Natural killer cell (primary cell): ENCODE results near the gene RGS21. TPM values are rescaled to one million over a fixed set of nuclear protein-coding genes. Genes with fewer than 3 reads are reported as not detected.

ENCODE experiments used
- ATAC-seq, 3 donors: fragments of 150-1000 bp in 2 of 3; fragments of 200-7000 bp in 1 of 3; cut with Tn5 transposase; 1 replicate in 1 of 3; 2 replicates in 2 of 3; pipeline ENCODE4 v1.10.0; 2021; ENCODE audit warnings: mild to moderate bottlenecking in 2 of 3, moderate library complexity in 2 of 3
- DNase-seq, 2 donors: peaks; one replicate each; pipeline versions ENCODE4 v3.0.0 to v3.0.0-alpha.2; 2013 to 2021; ENCODE audit warnings: mixed read lengths in 1 of 2
- H3K27ac ChIP-seq: one replicate; pipeline ENCODE4 v1.5.1; 2013; ENCODE audit warnings: mild to moderate bottlenecking, low read length
- H3K27me3 ChIP-seq: one replicate; pipeline ENCODE4 v1.6.1; 2013; ENCODE audit warnings: low read length; ENCODE audit not compliant: control insufficient read depth, insufficient read depth
- H3K36me3 ChIP-seq: one replicate; pipeline ENCODE4 v1.6.1; 2013; ENCODE audit warnings: low read length; ENCODE audit not compliant: control insufficient read depth, insufficient read depth
- H3K4me1 ChIP-seq: one replicate; pipeline ENCODE4 v1.6.1; 2013; ENCODE audit warnings: low read length; ENCODE audit not compliant: control insufficient read depth, insufficient read depth
- H3K4me3 ChIP-seq: one replicate; pipeline ENCODE4 v1.5.1; 2013; ENCODE audit warnings: low read length
- H3K9me3 ChIP-seq: one replicate; pipeline ENCODE4 v1.6.1; 2013; ENCODE audit warnings: low read length; ENCODE audit not compliant: control insufficient read depth, insufficient read depth
- H3K27ac Mint-ChIP-seq, 2 donors: one replicate each; pipeline ENCODE4 v1.8.0; 2022; ENCODE audit warnings: mild to moderate bottlenecking in 2 of 2, mixed read lengths in 2 of 2, moderate library complexity in 1 of 2
- H3K27me3 Mint-ChIP-seq, 2 donors: one replicate each; pipeline ENCODE4 v1.8.0; 2022; ENCODE audit warnings: low read depth in 2 of 2, mixed read lengths in 2 of 2
- H3K36me3 Mint-ChIP-seq: one replicate; pipeline ENCODE4 v1.8.0; 2022; ENCODE audit warnings: mixed read lengths
- H3K4me1 Mint-ChIP-seq, 2 donors: one replicate each; pipeline ENCODE4 v1.8.0; 2022; ENCODE audit warnings: mixed read lengths in 2 of 2
- H3K4me3 Mint-ChIP-seq: one replicate; pipeline ENCODE4 v1.8.0; 2022; ENCODE audit warnings: mild to moderate bottlenecking, moderate library complexity, mixed read lengths
- H3K9me3 Mint-ChIP-seq, 2 donors: one replicate each; pipeline ENCODE4 v1.8.0; 2022; ENCODE audit warnings: mixed read lengths in 2 of 2
- WGBS: methylation state at CpG from one replicate; pipeline ENCODE4 v1.1.7; 2013; ENCODE audit warnings: missing lambda C conversion rate; ENCODE audit not compliant: insufficient coverage; 5-methylcytosine and 5-hydroxymethylcytosine counted together
- intact Hi-C: fragments of 100-400 bp; cut with micrococcal nuclease; formaldehyde crosslinking; loops from one replicate; pipeline ENCODE4 v1.14.2; 2022
- total RNA-seq, 4 donors: library from RNA; stranded (reverse); fragments of 120-200 nt in 1 of 4; gene quantifications; one replicate each; pipeline versions ENCODE4 v1.2.3 to v1.2.4, GENCODE V29; 2013 to 2022
- TF ChIP-seq, protein P1 (sequence below): fragments of 200-600 bp; IDR thresholded peaks from one replicate; pipeline ENCODE4 v1.8.0; 2022; ENCODE audit warnings: antibody characterized with exemption

The RGS21 gene
- total RNA-seq, 3 donors from 2014 or later (not counting 1 experiment from before 2014, with no cell fraction given): not detected

DNA sequence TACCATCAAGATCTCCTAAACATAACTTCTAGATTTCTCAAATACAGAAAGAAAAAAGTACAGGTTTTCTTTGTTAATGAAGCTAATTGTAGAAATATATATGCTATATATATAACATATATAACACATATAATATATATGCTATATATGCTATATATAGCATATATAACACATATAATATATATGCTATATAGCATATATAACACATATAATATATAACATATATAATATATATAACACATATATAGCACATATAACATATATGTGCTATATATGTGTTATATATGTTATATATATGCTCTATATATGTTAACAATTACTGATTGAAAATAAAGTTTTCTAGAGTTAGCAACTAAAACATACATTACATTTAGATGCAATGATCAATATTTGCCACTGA is 34.8 kb downstream of the RGS21 start:
- no peak overlapping the region for H3K27ac ChIP-seq
- H3K9me3 ChIP-seq: no peaks in the 10 kb centered on the region
- no peak overlapping the region for H3K4me3 ChIP-seq
- Mint-ChIP-seq H3K9me3 (no peaks in the 10 kb centered on the region), H3K27me3 (no peaks in the 10 kb centered on the region), H3K4me1 (no peaks in the 10 kb centered on the region), H3K27ac (no peak overlapping the region), H3K36me3 (no peaks in the 10 kb centered on the region), H3K4me3 (no peak overlapping the region)
- H3K4me1 ChIP-seq: no peaks in the 10 kb centered on the region
- no peaks in the 10 kb centered on the region for H3K27me3 ChIP-seq
- H3K36me3 ChIP-seq: no peaks in the 10 kb centered on the region
- ATAC-seq: no peak
- intact Hi-C loops: no loop called here
- DNase-seq: no peak
- TF ChIP-seq, protein P1, sequence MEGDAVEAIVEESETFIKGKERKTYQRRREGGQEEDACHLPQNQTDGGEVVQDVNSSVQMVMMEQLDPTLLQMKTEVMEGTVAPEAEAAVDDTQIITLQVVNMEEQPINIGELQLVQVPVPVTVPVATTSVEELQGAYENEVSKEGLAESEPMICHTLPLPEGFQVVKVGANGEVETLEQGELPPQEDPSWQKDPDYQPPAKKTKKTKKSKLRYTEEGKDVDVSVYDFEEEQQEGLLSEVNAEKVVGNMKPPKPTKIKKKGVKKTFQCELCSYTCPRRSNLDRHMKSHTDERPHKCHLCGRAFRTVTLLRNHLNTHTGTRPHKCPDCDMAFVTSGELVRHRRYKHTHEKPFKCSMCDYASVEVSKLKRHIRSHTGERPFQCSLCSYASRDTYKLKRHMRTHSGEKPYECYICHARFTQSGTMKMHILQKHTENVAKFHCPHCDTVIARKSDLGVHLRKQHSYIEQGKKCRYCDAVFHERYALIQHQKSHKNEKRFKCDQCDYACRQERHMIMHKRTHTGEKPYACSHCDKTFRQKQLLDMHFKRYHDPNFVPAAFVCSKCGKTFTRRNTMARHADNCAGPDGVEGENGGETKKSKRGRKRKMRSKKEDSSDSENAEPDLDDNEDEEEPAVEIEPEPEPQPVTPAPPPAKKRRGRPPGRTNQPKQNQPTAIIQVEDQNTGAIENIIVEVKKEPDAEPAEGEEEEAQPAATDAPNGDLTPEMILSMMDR: no peak

DNA sequence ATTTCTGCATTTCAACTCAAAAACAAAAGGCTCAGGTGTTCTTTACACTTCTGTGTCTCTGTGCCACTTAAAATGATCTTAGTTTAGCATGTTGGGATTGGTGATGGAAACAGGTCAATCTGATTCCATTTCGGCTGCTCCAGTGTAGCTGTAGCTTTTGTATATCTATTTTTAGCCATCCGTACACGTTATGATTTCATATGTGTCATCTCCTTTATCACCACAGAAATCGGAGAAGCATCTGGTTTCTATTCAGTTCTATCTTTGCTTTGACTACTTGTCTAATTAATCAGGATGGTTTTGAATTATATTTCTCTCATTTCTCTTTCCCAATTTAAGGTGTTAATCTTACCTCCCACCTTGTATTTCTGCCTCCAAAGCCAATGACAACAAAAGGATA is 41.1 kb downstream of the RGS21 start:
- TF ChIP-seq, protein P1: no peak
- Mint-ChIP-seq H3K4me1 (no peaks in the 10 kb centered on the region), H3K4me3 (no peak overlapping the region), H3K27ac (no peak overlapping the region), H3K9me3 (peaks cover 0 to 3% of the 10 kb centered on the region in 2 donors), H3K36me3 (no peaks in the 10 kb centered on the region), H3K27me3 (no peaks in the 10 kb centered on the region)
- H3K27me3 ChIP-seq: no peaks in the 10 kb centered on the region
- 80% methylated on average over 3 of the region's 4 CpGs for WGBS
- H3K4me3 ChIP-seq: no peak overlapping the region
- ATAC-seq (no peak), DNase-seq (no peak)
- intact Hi-C loops: no loop called here
- no peaks in the 10 kb centered on the region for H3K9me3 ChIP-seq
- no peaks in the 10 kb centered on the region for H3K36me3 ChIP-seq
- no peak overlapping the region for H3K27ac ChIP-seq
- H3K4me1 ChIP-seq: no peaks in the 10 kb centered on the region

GRCh38 chr1:192358402-192358801 is 41.6 kb downstream of the RGS21 start:
- WGBS: 100% methylated on average over 2 of the region's 3 CpGs
- H3K27ac Mint-ChIP-seq: no peak overlapping the region
- ATAC-seq: no peak
- DNase-seq: no peak
- Histone ChIP-seq H3K9me3 (no peaks in the 10 kb centered on the region), H3K4me3 (no peak overlapping the region), H3K4me1 (no peaks in the 10 kb centered on the region), H3K36me3 (no peaks in the 10 kb centered on the region), H3K27me3 (no peaks in the 10 kb centered on the region), H3K27ac (no peak overlapping the region)
- H3K36me3 Mint-ChIP-seq: no peaks in the 10 kb centered on the region
- TF ChIP-seq, protein P1: no peak
- no peaks in the 10 kb centered on the region for H3K27me3 Mint-ChIP-seq
- H3K4me3 Mint-ChIP-seq: no peak overlapping the region
- no peaks in the 10 kb centered on the region for H3K4me1 Mint-ChIP-seq
- intact Hi-C loops: no loop called here
- H3K9me3 Mint-ChIP-seq: peaks cover 0 to 3% of the 10 kb centered on the region in 2 donors

DNA sequence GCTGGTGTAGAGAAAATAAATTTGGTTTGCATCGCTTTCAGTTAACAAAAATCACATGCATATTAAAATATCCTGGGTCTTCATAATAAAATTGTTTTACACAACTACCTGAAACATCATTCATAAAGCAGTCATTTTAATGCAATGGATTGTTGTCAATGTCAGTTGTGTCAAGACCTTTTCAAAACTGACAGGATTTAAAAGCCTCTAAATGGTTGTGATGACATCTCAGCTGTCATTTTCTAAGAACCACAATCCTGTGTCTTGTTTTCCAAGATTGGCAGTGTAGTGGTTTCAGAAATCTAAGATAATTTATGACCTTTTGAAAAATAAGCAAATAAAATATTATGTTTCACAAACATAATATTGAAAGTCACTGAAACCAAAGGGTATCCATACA is 42.0 kb downstream of the RGS21 start:
- no peaks in the 10 kb centered on the region for H3K27me3 ChIP-seq
- WGBS: no CpG with 5 or more reads among the region's 1 CpG
- H3K36me3 ChIP-seq: no peaks in the 10 kb centered on the region
- DNase-seq: no peak
- no peaks in the 10 kb centered on the region for H3K9me3 ChIP-seq
- no peak overlapping the region for H3K27ac ChIP-seq
- Mint-ChIP-seq H3K9me3 (peaks cover 0 to 3% of the 10 kb centered on the region in 2 donors), H3K4me1 (no peaks in the 10 kb centered on the region), H3K4me3 (no peak overlapping the region), H3K36me3 (no peaks in the 10 kb centered on the region), H3K27ac (no peak overlapping the region), H3K27me3 (no peaks in the 10 kb centered on the region)
- ATAC-seq: no peak
- TF ChIP-seq, protein P1: no peak
- H3K4me1 ChIP-seq: no peaks in the 10 kb centered on the region
- intact Hi-C loops: no loop called here
- H3K4me3 ChIP-seq: no peak overlapping the region
